ENCODE measurements around the gene SLC24A3.

GRCh38 chr20:19330038-19330437, 117.6 kb downstream of the SLC24A3 start:
- TF ChIP-seq CTCF (IDR thresholded peaks at IDR 0.05) = no peak
- no peak for TF ChIP-seq POLR2A (IDR thresholded peaks at IDR 0.05)
